NCI-H345 treated with DMSO at 0.1 percent for 48 hours (cell line): Measurements from ENCODE around the gene DCHS1.

Experiments
- DNase-seq: peaks from one replicate; lab custom pipeline; 2025; ENCODE audit not compliant: unreplicated experiment; lab: John Stamatoyannopoulos, UW

DCHS1 gene

GRCh38 chr11:6674219-6674597 lies 18.6 kb upstream of the DCHS1 start:
- no peak for DNase-seq

- DNase-seq: no peak
Observed at GRCh38 chr11:6673523-6674218, 18.1 kb upstream of the DCHS1 start.

- no peak for DNase-seq
Observed at GRCh38 chr11:6671991-6672390, 16.4 kb upstream of the DCHS1 start.

DNA sequence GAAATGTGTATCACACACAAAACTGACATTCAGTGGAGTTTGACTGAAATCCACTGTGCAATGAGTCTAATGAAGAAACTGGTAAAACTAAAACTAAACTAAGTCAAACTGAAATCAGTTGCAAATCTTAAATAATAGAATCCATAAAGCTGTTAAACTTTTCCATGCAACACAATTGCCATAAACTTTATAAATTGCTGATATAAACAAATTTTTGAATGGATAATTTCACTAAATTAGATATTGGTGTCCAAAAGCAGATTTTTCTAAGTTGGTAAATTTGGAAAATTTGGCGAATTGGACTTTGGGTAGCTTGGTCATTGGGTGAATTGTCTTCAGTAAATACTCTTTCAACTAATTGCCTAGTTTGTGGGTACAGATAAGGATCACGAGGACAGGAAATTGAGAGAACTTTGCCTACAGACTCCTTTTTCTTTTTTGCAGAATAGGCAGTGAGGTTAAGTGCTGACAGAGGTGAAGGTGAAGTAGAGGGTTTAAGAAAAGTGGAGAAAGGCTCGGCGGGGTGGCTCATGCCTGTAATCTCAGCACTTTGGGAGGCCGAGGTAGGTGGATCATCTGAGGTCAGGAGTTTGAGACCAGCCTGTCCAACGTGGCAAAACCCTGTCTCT lies 14.7 kb upstream of the DCHS1 start:
- no peak for DNase-seq

DNA sequence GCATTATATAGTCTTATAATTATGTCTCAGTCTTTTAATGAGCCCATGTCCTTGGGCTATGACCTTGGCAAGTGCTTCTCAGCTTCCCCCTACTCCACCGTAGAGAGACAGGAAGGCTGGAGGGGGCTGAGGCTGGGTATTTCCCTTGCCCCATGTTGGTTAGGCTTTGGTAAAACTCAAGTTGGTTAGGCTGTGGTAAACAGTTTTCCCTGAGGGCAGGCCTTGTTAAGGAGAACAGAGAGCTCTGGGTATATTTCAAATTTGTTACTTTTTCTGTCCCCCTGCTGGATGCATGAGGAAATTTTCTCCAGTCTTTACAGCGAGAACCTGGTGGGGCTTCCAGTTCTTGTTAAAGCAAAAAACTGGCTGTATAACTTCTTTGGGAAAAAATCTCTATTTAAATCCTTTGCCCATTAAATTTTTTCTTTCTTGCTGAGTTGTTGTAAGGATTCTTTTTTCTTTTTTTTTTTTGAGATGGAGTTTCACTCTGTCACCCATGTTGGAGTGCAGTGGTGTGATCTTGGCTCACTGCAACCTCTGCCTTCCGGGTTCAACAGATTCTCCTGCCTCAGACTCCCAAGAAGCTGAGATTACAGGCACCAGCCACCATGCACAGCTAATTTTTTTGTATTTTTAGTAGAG lies 12.2 kb upstream of the DCHS1 start:
- DNase-seq: no peak

GRCh38 chr11:6666302-6667183 lies 10.9 kb upstream of the DCHS1 start:
- DNase-seq: no peak

GRCh38 chr11:6664551-6664950 lies 8.9 kb upstream of the DCHS1 start:
- DNase-seq: no peak

DNA sequence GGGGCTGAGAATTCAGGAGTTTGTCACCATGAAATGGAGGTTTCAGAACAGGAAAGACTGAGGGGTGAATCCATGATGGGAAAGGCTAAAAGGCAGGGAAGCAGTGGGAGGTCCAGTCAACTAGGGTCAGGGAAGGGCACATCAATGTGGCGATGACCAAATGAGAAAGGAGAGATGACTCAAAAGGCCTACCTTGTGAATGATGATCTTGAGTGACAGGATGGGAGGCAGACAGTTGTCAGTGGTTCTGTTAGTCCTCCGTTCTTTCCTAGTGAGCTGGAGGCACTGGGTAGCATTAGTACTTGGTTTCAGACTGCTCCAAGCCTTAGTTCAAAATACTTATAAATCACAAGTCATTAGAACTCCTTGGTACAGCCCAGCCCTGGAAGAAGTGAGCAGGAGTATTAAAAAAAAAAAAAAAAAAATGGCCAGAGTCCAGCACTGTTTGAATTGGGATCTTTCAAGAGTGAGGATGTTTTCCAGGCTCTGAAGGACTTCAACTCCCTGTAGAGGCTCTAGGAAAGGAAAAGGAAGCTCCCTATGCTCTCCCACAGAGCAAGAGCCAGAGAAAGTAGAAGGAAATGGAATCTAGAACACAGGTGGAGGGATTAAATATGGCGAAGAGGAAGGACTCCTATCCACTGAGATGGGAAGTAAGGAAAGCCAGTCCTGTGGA lies 8.3 kb upstream of the DCHS1 start:
- DNase-seq: no peak

- DNase-seq: no peak
Observed at GRCh38 chr11:6660712-6661111, 5.1 kb upstream of the DCHS1 start.

- no peak for DNase-seq
Observed at GRCh38 chr11:6658647-6659046, 3.0 kb upstream of the DCHS1 start.

DNA sequence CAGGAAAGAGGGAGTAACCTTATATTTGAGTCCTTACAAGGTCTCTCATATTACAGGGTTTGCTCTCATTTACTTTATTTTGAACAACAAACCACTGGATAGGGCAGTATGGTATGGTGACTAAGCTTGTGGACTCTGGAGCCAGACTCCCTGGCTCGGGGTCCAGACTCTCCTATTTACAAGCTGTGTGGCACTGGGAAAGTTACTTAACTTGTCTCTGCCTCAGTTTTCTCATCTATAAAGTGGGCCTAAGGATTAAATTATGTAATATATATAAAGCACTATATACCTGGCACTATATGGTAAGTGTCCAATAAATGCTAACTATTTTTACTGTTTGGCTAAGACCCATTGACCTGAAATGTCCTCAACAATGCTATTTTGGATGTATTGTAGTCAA lies 1.7 kb upstream of the DCHS1 start:
- no peak for DNase-seq

DNA sequence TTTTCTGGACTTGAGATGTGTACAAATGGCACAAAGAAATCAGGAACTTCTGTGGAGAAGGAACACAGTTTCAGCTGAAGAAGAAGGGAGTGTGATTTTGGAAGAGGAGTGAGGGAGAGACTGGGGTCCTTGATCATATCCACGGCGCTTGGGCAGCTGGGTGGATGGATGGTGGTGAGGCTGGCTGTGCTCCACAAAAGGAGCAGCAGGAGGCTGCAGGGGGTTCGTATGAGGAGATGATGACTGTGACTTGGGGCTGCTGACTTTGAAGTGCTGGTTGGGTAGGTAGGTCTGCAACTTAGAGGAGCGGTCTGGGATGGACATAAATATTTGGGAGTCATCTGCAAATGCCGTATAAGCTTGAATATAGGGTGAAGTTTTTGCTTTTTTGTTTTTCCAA lies 1.3 kb upstream of the DCHS1 start:
- no peak for DNase-seq

DNA sequence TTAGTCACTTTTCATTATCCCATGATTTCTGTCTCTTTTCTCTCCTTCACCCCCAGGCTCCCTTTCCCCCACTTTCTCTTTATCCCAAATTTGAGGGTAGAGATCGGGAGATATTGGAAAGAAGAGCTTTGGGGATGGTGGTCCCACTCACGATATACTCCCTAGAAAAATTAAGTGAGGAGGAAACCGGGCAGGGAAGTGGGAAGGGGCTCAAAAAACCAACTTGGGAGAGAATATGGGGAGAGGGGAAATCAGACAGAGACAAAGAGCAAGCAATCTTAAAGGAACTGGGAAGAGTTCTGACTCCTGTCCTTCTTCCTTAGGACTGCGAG lies 941 bp upstream of the DCHS1 start:
- DNase-seq: no peak

DNA sequence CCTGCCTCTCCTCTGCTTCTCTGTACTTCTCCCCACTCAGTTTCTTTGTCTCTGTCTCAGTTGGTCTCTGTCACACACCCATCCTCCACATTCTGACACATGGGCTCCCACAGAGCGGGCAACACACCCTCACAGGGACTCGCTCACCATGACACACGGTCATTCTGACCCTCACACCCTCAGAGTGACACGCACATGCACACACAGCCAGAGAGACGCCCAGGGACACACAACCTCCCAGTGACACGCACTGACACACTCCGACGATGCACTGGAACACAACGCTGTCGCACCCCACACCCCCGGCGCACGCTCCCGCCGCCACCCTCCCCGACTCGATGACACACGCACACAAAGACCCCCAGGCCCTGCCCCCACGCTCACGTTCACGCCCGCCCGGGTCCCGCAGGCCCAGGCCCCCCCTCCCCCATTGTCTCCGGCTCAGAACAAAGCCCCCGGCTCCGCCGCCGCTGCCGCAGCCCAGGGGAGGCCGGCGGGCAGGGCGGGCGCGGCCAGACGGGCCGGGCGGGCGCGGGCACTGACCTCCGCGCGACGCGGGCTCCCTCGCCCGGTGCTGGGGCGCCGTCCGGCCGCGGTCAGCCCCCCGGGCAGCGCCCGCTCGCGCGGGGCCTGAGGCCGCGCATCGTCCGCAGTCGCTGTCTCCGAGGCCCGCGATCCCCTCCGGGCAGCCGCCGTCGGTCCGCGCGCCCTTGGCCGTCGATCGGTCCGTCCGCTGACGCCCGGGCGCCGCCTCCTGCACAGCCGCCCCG lies 404 bp downstream of the DCHS1 start:
- no peak for DNase-seq

DNA sequence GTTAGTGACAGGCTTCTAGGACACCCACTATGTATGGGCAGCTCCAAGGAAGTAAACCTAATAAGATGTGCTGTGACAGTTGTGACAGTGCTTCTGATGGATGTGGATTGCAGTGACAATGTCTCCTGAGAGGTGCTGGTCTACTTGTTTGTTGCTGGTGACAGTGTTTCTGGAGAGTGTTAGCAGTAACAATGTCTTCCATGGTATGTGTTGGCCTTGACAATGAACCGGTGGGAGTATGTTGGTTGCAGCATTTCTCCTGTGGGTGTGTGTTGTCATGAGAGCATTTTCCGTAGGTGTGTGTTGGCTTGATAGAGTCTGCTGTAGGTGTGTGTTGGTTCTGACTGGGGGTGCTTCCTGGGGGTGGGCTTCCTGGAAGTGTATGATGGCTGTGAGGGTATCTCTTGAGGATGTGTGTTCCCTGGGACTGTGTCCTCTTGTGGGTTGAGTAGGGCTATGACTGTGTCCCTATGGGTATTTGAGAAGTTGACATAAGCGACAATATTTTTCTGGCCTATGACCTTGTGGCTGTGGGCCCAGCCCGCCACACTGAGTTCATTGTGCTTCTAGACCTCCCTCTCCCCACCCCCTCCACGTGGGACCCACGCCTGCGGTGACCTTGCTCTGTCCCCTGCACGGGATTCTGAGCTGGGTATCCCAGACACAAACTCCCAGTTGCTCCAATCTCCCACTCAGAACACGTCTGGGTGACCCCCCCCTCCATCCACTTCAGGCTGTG lies 1.2 kb downstream of the DCHS1 start:
- no peak for DNase-seq

GRCh38 chr11:6653656-6654055 lies 2.0 kb downstream of the DCHS1 start:
- DNase-seq: no peak

DNA sequence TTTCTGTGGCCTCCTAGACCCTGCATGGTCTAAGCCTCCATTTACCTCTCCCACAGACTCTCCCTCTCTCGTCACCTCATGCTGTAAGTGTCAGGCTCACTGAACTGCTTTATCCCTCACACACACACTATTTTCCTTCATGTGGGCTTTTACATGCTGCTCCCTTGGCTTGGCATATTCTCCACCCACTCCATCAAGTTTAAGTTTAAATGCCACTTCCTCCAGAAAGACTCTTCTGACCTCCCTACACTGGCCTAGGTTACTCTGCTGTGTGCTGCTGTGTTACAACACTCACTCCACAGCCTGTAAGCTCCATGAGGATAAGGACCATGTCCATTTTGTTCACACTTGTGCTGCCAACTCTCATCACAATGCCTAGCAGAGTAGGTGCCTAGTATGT lies 2.5 kb downstream of the DCHS1 start:
- no peak for DNase-seq

DNA sequence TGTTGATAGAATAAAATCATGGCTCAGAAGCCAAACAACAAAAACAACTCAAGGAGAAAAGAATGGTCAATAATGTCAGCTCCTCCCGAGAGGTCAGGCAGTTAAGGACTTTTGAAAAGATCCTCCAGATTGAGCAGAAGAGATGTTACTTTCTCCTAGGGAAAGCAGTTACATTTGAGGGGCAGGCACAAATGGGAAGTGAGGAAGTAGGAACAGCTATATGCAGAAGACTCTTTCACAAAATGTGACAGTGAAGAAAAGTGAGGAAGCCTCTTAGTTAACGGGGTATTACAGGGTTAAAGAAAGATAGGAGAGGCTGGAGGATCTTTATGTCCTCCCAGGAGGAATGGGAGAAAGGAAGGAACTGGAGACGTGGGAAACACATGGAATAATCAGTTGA lies 3.4 kb downstream of the DCHS1 start:
- no peak for DNase-seq

GRCh38 chr11:6650980-6651379 lies 4.6 kb downstream of the DCHS1 start:
- DNase-seq: no peak

- no peak for DNase-seq
Observed at GRCh38 chr11:6650104-6650503, 5.5 kb downstream of the DCHS1 start.
